K562 (cell line): Measurements from ENCODE around the gene ZNF749. TPM values are rescaled to one million over a fixed set of nuclear protein-coding genes. Genes with fewer than 3 reads are reported as not detected.
A peak's percentile ranks its signal among the peaks of the same experiment; 100 is the strongest.

Experiments
- CTCF ChIP-seq, 3 experiments: IDR thresholded peaks in 2 of 3; conservative IDR thresholded peaks in 1 of 3; 2 replicates each; pipeline ENCODE4 v1.5.1; 2011 to 2012; ENCODE audit warnings: low read length in 3 of 3, mild to moderate bottlenecking in 3 of 3, control low read depth in 2 of 3, improper control_type of control experiment in 1 of 3, inconsistent platforms in 1 of 3, low read depth in 1 of 3, mixed read lengths in 1 of 3, moderate library complexity in 1 of 3; ENCODE audit not compliant: insufficient read depth in 2 of 3
- DNMT1 ChIP-seq: fragments of 450-650 bp; IDR thresholded peaks from 2 replicates; pipeline ENCODE4 v1.6.1; 2016; ENCODE audit warnings: antibody characterized with exemption, mild to moderate bottlenecking
- GABPA ChIP-seq: fragments of 200-800 bp; sonication (Bioruptor generic); conservative IDR thresholded peaks from 2 replicates; pipeline ENCODE4 v1.6.1; 2016; ENCODE audit warnings: low read depth, missing genetic modification characterization, missing compliant biosample characterization
- HOXB6 ChIP-seq: fragments of 250-450 bp; sonication (Bioruptor Pico); IDR thresholded peaks from 2 replicates; pipeline ENCODE4 v1.5.1; 2022; ENCODE audit warnings: mild to moderate bottlenecking, borderline replicate concordance
- KDM2B ChIP-seq: fragments of 250-450 bp; sonication (Bioruptor Pico); IDR thresholded peaks from 2 replicates; pipeline ENCODE4 v1.8.0; 2021; ENCODE audit warnings: mild to moderate bottlenecking, moderate library complexity
- NCOA1 ChIP-seq: fragments of 450-650 bp; IDR thresholded peaks from 2 replicates; pipeline ENCODE4 v1.6.1; 2016; ENCODE audit warnings: low read depth
- PHB ChIP-seq: fragments of 250-450 bp; sonication (Bioruptor Pico); IDR thresholded peaks from 2 replicates; pipeline ENCODE4 v1.5.0; 2021
- POLR2AphosphoS5 ChIP-seq: IDR thresholded peaks from 2 replicates; pipeline ENCODE4 v1.6.1; 2011; ENCODE audit warnings: mild to moderate bottlenecking, low read depth, low read length, moderate library complexity; ENCODE audit not compliant: control insufficient read depth, insufficient read depth
- SPI1 ChIP-seq: IDR thresholded peaks from 2 replicates; pipeline ENCODE4 v1.6.1; 2011; ENCODE audit warnings: low read depth, low read length, control low read depth, borderline replicate concordance
- TBP ChIP-seq: optimal IDR thresholded peaks from 2 replicates; pipeline ENCODE3; 2011; ENCODE audit warnings: low read depth, low read length, improper control_type of control experiment
- ZBED1 ChIP-seq: IDR thresholded peaks from 2 replicates; pipeline ENCODE4 v1.6.1; 2014
- polyA plus RNA-seq, 8 experiments: library from polyadenylated mRNA; depleted of rRNA in 4 of 8; stranded (reverse) in 5 of 8; unstranded in 3 of 8; fragments of >200 nt; fragmentation: Nextera tagmentation in 2 of 8; fragmentation: Illumina TruSeq in 1 of 8; extraction: Ambion mirVana in 2 of 8; extraction: Trizol in 1 of 8; gene quantifications; 2 replicates each; pipeline versions ENCODE4 v1.2.1 to v1.2.3, GENCODE V29; 2011 to 2014; ENCODE audit warnings: inconsistent platforms in 1 of 8, missing spikeins in 1 of 8
- total RNA-seq, 7 experiments: library from RNA; depleted of rRNA in 6 of 7; stranded (reverse); fragments of >200 nt in 6 of 7; fragmentation: Illumina TruSeq in 2 of 7; extraction: Trizol in 2 of 7; gene quantifications; 2 replicates each; pipeline versions ENCODE4 v1.2.1 to v1.2.3, GENCODE V29; 2011 to 2021; ENCODE audit warnings: low replicate concordance in 1 of 7
- TF ChIP-seq, protein P1 (sequence below), 2 experiments: fragments of 450-650 bp in 1 of 2; IDR thresholded peaks; 2 replicates each; pipeline ENCODE4 v1.6.1; 2011 to 2017; ENCODE audit warnings: low read depth in 2 of 2, antibody characterized with exemption in 1 of 2, borderline replicate concordance in 1 of 2, low read length in 1 of 2, mild to moderate bottlenecking in 1 of 2, mixed read lengths in 1 of 2; ENCODE audit not compliant: control insufficient read depth in 1 of 2
- TF ChIP-seq, protein P2 (sequence below): fragments of 450-650 bp; IDR thresholded peaks from 2 replicates; pipeline ENCODE4 v1.6.1; 2016; ENCODE audit warnings: mild to moderate bottlenecking
- TF ChIP-seq, protein P3 (sequence below): sonication (generic); formaldehyde crosslinking; IDR thresholded peaks from 2 replicates; pipeline ENCODE4 v1.8.0; 2023; ENCODE audit warnings: missing genetic modification reagents, mild to moderate bottlenecking, borderline replicate concordance

Gene ZNF749
- total and polyA plus RNA-seq, 9 of the 15 experiments (the other 6 are each of a cell fraction or from before 2014, with no cell fraction given): 5.3 to 33.2 (median 15.0) TPM

DNA sequence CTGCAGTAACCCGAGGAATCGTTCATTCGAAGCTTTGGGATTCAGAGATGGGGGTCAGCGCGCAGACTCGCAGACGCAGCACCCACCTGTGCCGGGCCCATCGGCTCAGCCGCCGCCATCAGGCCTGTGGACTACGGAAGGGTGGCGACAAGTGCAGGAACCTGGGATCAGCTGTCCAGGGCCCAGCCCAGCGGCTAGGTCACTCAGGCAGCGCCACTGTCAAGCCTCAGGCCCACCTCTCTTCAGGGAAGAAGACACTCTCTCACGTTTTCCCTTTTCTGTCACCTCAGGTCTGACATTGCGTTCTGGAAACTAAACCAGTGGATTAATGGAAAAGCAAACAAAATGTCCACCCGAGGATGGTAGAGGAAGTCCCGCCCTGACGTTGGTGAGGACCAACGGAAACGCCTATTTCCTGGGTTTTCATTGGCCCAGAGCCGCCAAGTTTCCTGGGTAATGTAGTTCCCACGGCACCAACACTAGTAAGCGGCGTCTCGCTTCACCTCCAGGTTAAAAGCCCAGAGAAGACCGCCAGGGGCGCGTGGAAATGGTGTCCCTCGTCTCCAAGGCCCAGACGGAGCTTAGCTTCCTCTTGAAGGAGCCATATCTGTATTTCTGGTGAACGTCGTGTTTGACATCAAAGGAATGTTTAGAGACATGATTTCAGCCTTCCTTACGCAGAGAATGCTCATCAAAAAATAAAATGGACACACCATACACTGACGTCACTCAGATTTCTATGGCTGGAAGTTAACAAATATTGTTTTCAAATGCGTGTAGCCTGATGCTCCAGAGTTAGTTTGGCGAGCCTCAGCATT is 42.3 kb downstream of the ZNF749 start, which contains the start of gene ZNF772 (continued):
- TF ChIP-seq, protein P1, sequence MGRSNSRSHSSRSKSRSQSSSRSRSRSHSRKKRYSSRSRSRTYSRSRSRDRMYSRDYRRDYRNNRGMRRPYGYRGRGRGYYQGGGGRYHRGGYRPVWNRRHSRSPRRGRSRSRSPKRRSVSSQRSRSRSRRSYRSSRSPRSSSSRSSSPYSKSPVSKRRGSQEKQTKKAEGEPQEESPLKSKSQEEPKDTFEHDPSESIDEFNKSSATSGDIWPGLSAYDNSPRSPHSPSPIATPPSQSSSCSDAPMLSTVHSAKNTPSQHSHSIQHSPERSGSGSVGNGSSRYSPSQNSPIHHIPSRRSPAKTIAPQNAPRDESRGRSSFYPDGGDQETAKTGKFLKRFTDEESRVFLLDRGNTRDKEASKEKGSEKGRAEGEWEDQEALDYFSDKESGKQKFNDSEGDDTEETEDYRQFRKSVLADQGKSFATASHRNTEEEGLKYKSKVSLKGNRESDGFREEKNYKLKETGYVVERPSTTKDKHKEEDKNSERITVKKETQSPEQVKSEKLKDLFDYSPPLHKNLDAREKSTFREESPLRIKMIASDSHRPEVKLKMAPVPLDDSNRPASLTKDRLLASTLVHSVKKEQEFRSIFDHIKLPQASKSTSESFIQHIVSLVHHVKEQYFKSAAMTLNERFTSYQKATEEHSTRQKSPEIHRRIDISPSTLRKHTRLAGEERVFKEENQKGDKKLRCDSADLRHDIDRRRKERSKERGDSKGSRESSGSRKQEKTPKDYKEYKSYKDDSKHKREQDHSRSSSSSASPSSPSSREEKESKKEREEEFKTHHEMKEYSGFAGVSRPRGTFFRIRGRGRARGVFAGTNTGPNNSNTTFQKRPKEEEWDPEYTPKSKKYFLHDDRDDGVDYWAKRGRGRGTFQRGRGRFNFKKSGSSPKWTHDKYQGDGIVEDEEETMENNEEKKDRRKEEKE (IDR thresholded peaks at IDR 0.05; ENCODE audit: borderline replicate concordance in 1 of 2, control insufficient read depth in 1 of 2, low read depth in 2 of 2, low read length in 1 of 2): no peak
- TF ChIP-seq SPI1 (peak; percentile 7; the same call in 1 of the 2 replicates), GABPA (tag) (peak; percentile 96), TBP (no peak), KDM2B (no peak), POLR2AphosphoS5 (no peak), ZBED1 (no peak), NCOA1 (no peak), HOXB6 (no peak), PHB (no peak), CTCF (IDR thresholded peaks at IDR 0.05 in 2 of 3, conservative IDR thresholded peaks at IDR 0.05 in 1 of 3; ENCODE audit: insufficient read depth in 2 of 3, low read depth in 1 of 3, low read length in 3 of 3) (peak; percentile 37 to 56 (median 48); a peak in 5 of 6 replicates), DNMT1 (no peak)
- TF ChIP-seq, protein P2, sequence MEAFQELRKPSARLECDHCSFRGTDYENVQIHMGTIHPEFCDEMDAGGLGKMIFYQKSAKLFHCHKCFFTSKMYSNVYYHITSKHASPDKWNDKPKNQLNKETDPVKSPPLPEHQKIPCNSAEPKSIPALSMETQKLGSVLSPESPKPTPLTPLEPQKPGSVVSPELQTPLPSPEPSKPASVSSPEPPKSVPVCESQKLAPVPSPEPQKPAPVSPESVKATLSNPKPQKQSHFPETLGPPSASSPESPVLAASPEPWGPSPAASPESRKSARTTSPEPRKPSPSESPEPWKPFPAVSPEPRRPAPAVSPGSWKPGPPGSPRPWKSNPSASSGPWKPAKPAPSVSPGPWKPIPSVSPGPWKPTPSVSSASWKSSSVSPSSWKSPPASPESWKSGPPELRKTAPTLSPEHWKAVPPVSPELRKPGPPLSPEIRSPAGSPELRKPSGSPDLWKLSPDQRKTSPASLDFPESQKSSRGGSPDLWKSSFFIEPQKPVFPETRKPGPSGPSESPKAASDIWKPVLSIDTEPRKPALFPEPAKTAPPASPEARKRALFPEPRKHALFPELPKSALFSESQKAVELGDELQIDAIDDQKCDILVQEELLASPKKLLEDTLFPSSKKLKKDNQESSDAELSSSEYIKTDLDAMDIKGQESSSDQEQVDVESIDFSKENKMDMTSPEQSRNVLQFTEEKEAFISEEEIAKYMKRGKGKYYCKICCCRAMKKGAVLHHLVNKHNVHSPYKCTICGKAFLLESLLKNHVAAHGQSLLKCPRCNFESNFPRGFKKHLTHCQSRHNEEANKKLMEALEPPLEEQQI: no peak
- TF ChIP-seq, protein P3, sequence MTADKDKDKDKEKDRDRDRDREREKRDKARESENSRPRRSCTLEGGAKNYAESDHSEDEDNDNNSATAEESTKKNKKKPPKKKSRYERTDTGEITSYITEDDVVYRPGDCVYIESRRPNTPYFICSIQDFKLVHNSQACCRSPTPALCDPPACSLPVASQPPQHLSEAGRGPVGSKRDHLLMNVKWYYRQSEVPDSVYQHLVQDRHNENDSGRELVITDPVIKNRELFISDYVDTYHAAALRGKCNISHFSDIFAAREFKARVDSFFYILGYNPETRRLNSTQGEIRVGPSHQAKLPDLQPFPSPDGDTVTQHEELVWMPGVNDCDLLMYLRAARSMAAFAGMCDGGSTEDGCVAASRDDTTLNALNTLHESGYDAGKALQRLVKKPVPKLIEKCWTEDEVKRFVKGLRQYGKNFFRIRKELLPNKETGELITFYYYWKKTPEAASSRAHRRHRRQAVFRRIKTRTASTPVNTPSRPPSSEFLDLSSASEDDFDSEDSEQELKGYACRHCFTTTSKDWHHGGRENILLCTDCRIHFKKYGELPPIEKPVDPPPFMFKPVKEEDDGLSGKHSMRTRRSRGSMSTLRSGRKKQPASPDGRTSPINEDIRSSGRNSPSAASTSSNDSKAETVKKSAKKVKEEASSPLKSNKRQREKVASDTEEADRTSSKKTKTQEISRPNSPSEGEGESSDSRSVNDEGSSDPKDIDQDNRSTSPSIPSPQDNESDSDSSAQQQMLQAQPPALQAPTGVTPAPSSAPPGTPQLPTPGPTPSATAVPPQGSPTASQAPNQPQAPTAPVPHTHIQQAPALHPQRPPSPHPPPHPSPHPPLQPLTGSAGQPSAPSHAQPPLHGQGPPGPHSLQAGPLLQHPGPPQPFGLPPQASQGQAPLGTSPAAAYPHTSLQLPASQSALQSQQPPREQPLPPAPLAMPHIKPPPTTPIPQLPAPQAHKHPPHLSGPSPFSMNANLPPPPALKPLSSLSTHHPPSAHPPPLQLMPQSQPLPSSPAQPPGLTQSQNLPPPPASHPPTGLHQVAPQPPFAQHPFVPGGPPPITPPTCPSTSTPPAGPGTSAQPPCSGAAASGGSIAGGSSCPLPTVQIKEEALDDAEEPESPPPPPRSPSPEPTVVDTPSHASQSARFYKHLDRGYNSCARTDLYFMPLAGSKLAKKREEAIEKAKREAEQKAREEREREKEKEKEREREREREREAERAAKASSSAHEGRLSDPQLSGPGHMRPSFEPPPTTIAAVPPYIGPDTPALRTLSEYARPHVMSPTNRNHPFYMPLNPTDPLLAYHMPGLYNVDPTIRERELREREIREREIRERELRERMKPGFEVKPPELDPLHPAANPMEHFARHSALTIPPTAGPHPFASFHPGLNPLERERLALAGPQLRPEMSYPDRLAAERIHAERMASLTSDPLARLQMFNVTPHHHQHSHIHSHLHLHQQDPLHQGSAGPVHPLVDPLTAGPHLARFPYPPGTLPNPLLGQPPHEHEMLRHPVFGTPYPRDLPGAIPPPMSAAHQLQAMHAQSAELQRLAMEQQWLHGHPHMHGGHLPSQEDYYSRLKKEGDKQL (CRISPR knock-in tag): no peak
